ENCODE data around the gene STIMATE. TPM values are rescaled to one million over a fixed set of nuclear protein-coding genes. Genes with fewer than 3 reads are reported as not detected.

Gene STIMATE
- total and polyA plus RNA-seq, 12 donors, result 4.0 to 9.7 (median 6.9) TPM

DNA sequence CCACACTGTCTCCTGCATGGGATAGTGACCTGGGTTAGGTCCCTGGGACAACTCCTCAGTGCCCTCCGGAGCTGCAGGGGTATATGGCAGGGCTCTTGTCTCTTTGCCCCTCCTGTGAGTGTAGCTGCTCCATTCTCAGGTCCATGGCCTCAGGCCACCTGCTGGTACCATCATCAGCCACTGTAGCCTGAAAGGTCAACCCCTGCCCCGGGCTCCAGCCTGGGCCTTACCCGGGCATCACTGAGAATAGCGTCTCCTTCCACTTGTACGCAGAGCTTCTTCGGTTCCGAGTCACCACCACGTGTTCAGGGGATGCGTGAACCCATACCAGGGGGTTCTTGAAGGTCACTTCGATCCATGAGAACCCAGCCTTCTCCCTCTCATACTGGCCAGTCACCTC, 80.7 kb downstream of the STIMATE start:
- TF ChIP-seq, protein P1, sequence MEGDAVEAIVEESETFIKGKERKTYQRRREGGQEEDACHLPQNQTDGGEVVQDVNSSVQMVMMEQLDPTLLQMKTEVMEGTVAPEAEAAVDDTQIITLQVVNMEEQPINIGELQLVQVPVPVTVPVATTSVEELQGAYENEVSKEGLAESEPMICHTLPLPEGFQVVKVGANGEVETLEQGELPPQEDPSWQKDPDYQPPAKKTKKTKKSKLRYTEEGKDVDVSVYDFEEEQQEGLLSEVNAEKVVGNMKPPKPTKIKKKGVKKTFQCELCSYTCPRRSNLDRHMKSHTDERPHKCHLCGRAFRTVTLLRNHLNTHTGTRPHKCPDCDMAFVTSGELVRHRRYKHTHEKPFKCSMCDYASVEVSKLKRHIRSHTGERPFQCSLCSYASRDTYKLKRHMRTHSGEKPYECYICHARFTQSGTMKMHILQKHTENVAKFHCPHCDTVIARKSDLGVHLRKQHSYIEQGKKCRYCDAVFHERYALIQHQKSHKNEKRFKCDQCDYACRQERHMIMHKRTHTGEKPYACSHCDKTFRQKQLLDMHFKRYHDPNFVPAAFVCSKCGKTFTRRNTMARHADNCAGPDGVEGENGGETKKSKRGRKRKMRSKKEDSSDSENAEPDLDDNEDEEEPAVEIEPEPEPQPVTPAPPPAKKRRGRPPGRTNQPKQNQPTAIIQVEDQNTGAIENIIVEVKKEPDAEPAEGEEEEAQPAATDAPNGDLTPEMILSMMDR (IDR thresholded peaks at IDR 0.05), result no peak
- 92 to 94% methylated on average over 10 of the region's 10 CpGs for WGBS, 2 donors
- Histone ChIP-seq H3K4me1 (no peaks in the 10 kb centered on the region), H3K9me3 (no peaks in the 10 kb centered on the region), H3K27ac (no peak overlapping the region), H3K4me3 (no peak overlapping the region), H3K36me3 (peaks cover 0 to 15% (median 0%) of the 10 kb centered on the region in 9 donors), H3K27me3 (no peaks in the 10 kb centered on the region)
- intact Hi-C loops (cut with DNase I), result no loop called here
- DNase-seq (no peak), ATAC-seq (peak in 1 of 8 donors; percentile 8)

DNA sequence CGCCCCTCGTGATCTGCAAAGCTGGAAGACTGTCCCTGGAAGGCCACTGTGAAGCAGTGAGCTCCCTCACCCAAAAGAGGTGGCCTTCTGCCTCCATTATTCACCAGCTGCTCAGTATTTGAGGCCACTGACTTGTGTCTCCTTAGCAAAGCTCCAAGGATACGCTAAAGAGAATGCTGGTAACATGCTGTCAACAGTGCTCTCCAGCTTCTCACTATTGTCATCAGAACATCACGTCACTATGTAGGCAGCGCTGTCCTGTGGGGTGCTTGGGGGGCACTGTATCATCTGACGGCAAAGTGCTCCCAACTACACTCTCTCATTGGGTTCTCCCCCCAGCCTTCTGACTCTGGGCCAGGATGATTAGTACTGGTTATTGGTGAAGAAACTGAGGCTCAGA, 81.1 kb downstream of the STIMATE start:
- no peaks in the 10 kb centered on the region for H3K27me3 ChIP-seq
- H3K4me1 ChIP-seq, result no peaks in the 10 kb centered on the region
- DNase-seq, result no peak
- peaks cover 0 to 11% (median 0%) of the 10 kb centered on the region in 9 donors for H3K36me3 ChIP-seq
- ATAC-seq, result no peak
- H3K9me3 ChIP-seq, result no peaks in the 10 kb centered on the region
- TF ChIP-seq, protein P1 (IDR thresholded peaks at IDR 0.05), result no peak
- intact Hi-C loops (cut with DNase I), result no loop called here
- H3K4me3 ChIP-seq, result no peak overlapping the region
- H3K27ac ChIP-seq, result no peak overlapping the region
- WGBS, 2 donors, result 87% methylated on average over 6 of the region's 6 CpGs

- Histone ChIP-seq H3K9me3 (no peaks in the 10 kb centered on the region), H3K36me3 (no peaks in the 10 kb centered on the region), H3K27me3 (no peaks in the 10 kb centered on the region), H3K27ac (no peak overlapping the region), H3K4me3 (no peak overlapping the region), H3K4me1 (no peaks in the 10 kb centered on the region)
- TF ChIP-seq, protein P1 (IDR thresholded peaks at IDR 0.05), result no peak
- intact Hi-C loops (cut with DNase I), result no loop called here
- ATAC-seq (no peak), DNase-seq (no peak)
- WGBS, 2 donors, result 80% methylated on average over 8 of the region's 8 CpGs
Measured at GRCh38 chr3:52813810-52814209, 83.5 kb downstream of the STIMATE start.

DNA sequence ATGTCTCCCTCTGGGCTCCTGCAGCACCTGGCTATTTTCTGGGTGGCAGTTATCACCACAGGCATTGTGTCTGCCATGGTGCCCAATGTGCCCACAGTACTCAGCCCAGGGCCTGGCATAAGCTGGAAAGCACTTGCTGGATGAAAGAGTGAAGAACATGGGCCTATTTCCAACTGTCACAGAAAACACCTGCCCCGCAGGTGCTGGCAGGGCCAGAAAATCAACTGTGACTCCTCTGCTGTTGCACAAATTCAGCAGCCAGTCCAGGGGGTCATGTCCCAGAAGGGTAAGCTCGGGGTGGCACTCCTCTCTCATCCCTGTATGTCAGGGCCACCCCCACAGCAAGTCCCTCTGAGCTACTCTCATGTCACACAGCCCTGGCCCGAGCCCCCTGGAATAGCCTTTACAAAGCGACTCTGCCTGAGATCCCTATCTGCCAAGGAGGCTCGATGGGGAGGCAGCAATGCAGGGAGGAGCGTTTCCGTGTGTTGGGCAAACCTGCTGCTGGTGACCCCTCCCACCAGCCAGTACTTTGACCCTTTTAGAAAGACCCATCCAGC, 85.8 kb downstream of the STIMATE start:
- Histone ChIP-seq H3K4me1 (no peaks in the 10 kb centered on the region), H3K4me3 (no peak overlapping the region), H3K9me3 (no peaks in the 10 kb centered on the region), H3K36me3 (no peaks in the 10 kb centered on the region), H3K27me3 (no peaks in the 10 kb centered on the region), H3K27ac (no peak overlapping the region)
- no peak for DNase-seq
- 84 to 93% methylated on average over 7 of the region's 7 CpGs for WGBS, 2 donors
- TF ChIP-seq, protein P1 (IDR thresholded peaks at IDR 0.05), result no peak
- no peak for ATAC-seq
- intact Hi-C loops (cut with DNase I), result no loop called here
